ENCODE results near the gene FAM131C.
A peak's percentile ranks its signal among the peaks of the same experiment; 100 is the strongest.
"Not testable (repeated sequence)": the region's sequence is repeated elsewhere in the genome, so short reads cannot be mapped to it uniquely, and the experiment has no call there.

Gene FAM131C

GRCh38 chr1:16058394-16059120 is 14.9 kb downstream of the FAM131C start:
- DNase-seq (ENCODE audit: low read depth), result not testable (repeated sequence)

- DNase-seq (ENCODE audit: low read depth), result not testable (repeated sequence)
Measured at GRCh38 chr1:16057314-16057915, 16.0 kb downstream of the FAM131C start.

- DNase-seq (ENCODE audit: low read depth), result not testable (repeated sequence)
Measured at GRCh38 chr1:16056521-16056912, 16.9 kb downstream of the FAM131C start.

- peak; percentile 75 for DNase-seq (ENCODE audit: low read depth)
Measured at GRCh38 chr1:16055613-16056520, 17.6 kb downstream of the FAM131C start.

GRCh38 chr1:16054598-16055540 is 18.6 kb downstream of the FAM131C start:
- no peak for DNase-seq (ENCODE audit: low read depth)

- no peak for DNase-seq (ENCODE audit: low read depth)
Measured at GRCh38 chr1:16053781-16054502, 19.5 kb downstream of the FAM131C start.

- DNase-seq (ENCODE audit: low read depth), result not testable (repeated sequence)
Measured at GRCh38 chr1:16051949-16052348, 21.5 kb downstream of the FAM131C start.

- DNase-seq (ENCODE audit: low read depth), result no peak
Measured at GRCh38 chr1:16051039-16051438, 22.4 kb downstream of the FAM131C start.

GRCh38 chr1:16050328-16050727 is 23.1 kb downstream of the FAM131C start:
- DNase-seq (ENCODE audit: low read depth), result no peak

- no peak for DNase-seq (ENCODE audit: low read depth)
Measured at GRCh38 chr1:16048573-16049189, 24.8 kb downstream of the FAM131C start.

- no peak for DNase-seq (ENCODE audit: low read depth)
Measured at GRCh38 chr1:16047791-16048475, 25.5 kb downstream of the FAM131C start.

- DNase-seq (ENCODE audit: low read depth), result no peak
Measured at GRCh38 chr1:16046842-16047241, 26.6 kb downstream of the FAM131C start.

GRCh38 chr1:16043950-16044349 is 29.5 kb downstream of the FAM131C start:
- no peak for DNase-seq (ENCODE audit: low read depth)

GRCh38 chr1:16043521-16043920 is 29.9 kb downstream of the FAM131C start, which contains the start of gene CLCNKB:
CLCNKB (plus strand) TSS chr1:16043782; CDS start chr1:16044493, 711 bp downstream.
- DNase-seq (ENCODE audit: low read depth), result no peak

- not testable (repeated sequence) for DNase-seq (ENCODE audit: low read depth)
Measured at GRCh38 chr1:16042654-16043053, 30.8 kb downstream of the FAM131C start.

- DNase-seq (ENCODE audit: low read depth), result no peak
Measured at GRCh38 chr1:16042096-16042495, 31.4 kb downstream of the FAM131C start.

GRCh38 chr1:16041200-16041599 is 32.3 kb downstream of the FAM131C start:
- no peak for DNase-seq (ENCODE audit: low read depth)

GRCh38 chr1:16039871-16040270 is 33.6 kb downstream of the FAM131C start:
- DNase-seq (ENCODE audit: low read depth), result not testable (repeated sequence)

GRCh38 chr1:16038620-16038912 is 34.9 kb downstream of the FAM131C start:
- DNase-seq (ENCODE audit: low read depth), result no peak

- not testable (repeated sequence) for DNase-seq (ENCODE audit: low read depth)
Measured at GRCh38 chr1:16036461-16036860, 37.0 kb downstream of the FAM131C start.
